Gastrocnemius medialis (tissue), 4 donors: ENCODE results near the gene HNRNPH1. TPM values are rescaled to one million over a fixed set of nuclear protein-coding genes. Genes with fewer than 3 reads are reported as not detected.

Experiments
- ATAC-seq, 2 donors: fragments of 150-250 bp; one replicate each; pipeline ENCODE4 v1.9.1; 2016
- DNase-seq, 2 donors: peaks; one replicate each; pipeline ENCODE4 v3.0.0-alpha.2; 2019
- H3K27ac ChIP-seq, 4 donors: fragments of 200-600 bp; sonication (generic); 1 replicate in 1 of 4; 2 replicates in 3 of 4; pipeline ENCODE4 v1.5.1; 2016 to 2018; ENCODE audit warnings: mild to moderate bottlenecking in 2 of 4, moderate library complexity in 1 of 4
- H3K27me3 ChIP-seq, 3 donors: fragments of 200-600 bp; sonication (generic) in 2 of 3; 1 replicate in 1 of 3; 2 replicates in 2 of 3; pipeline versions ENCODE4 v1.5.1 to v1.6.0; 2016 to 2019; ENCODE audit warnings: mild to moderate bottlenecking in 1 of 3, moderate library complexity in 1 of 3
- H3K36me3 ChIP-seq, 2 donors: fragments of 200-600 bp; sonication (generic) in 1 of 2; one replicate each; pipeline ENCODE4 v1.5.1; 2017 to 2018
- H3K4me1 ChIP-seq, 2 donors: fragments of 200-600 bp; sonication (generic) in 1 of 2; one replicate each; pipeline ENCODE4 v1.5.1; 2016 to 2017; ENCODE audit warnings: mild to moderate bottlenecking in 2 of 2
- H3K4me3 ChIP-seq, 4 donors: fragments of 200-600 bp; sonication (generic) in 3 of 4; 1 replicate in 1 of 4; 2 replicates in 3 of 4; pipeline ENCODE4 v1.5.1; 2016 to 2019; ENCODE audit warnings: mild to moderate bottlenecking in 2 of 4
- H3K9me3 ChIP-seq, 3 donors: fragments of 200-600 bp; sonication (generic) in 2 of 3; 1 replicate in 1 of 3; 2 replicates in 2 of 3; pipeline ENCODE4 v1.5.1; 2016 to 2019
- POLR2A ChIP-seq, 2 donors: fragments of 450-650 bp; IDR thresholded peaks; one replicate each; pipeline ENCODE4 v1.6.1; 2017; ENCODE audit warnings: antibody characterized with exemption in 2 of 2, mild to moderate bottlenecking in 2 of 2, moderate library complexity in 2 of 2
- in situ Hi-C, 4 donors: fragments of 200-750 bp; cut with MboI; loops; one replicate each; pipeline versions ENCODE4 v1.15.0 to v1.8.0; 2017; ENCODE audit warnings: low sequenced_read_pairs in 4 of 4
- intact Hi-C: fragments of 100-400 bp; cut with DNase I; formaldehyde crosslinking; loops from one replicate; pipeline ENCODE4 v1.15.1; 2023; ENCODE audit warnings: low total_unique reads
- total RNA-seq, 4 donors: library from RNA; depleted of rRNA; stranded (reverse); fragments of >200 nt; gene quantifications; one replicate each; pipeline versions ENCODE4 v1.1.0 to v1.2.3, GENCODE V29; 2016
- TF ChIP-seq, protein P1 (sequence below), 5 experiments: fragments of 450-650 bp in 3 of 5; fragments of 200-600 bp in 2 of 5; sonication (generic) in 2 of 5; IDR thresholded peaks in 4 of 5; conservative IDR thresholded peaks in 1 of 5; 1 replicate in 4 of 5; 2 replicates in 1 of 5; pipeline ENCODE4 v1.5.1; 2016 to 2019; ENCODE audit warnings: antibody characterized with exemption in 5 of 5, mild to moderate bottlenecking in 3 of 5, moderate library complexity in 3 of 5

The HNRNPH1 gene
- total RNA-seq, 4 donors from 2014 or later, result 72.4 to 209 (median 157) TPM

DNA sequence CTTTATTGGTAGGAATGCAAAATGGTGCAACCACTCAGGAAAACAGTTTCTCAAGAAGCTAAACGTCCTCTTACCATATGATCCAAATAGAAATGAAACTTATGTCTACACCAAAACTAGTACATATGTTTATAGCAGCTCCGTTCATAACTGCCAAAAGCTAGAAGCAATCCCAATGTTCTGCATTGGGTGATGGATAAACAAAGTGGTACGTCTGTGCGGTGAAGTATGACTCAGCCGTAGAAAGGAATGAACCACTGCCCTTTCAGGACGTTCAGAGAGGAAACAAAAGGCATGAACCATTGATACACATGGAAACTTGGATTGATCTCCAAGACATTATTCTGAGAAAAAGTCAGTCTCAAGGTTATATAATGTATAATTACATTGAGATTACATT lies 27.6 kb downstream of the HNRNPH1 start:
- Histone ChIP-seq H3K27ac (no peak overlapping the region), H3K4me3 (no peak overlapping the region), H3K36me3 (peaks cover 2 to 90% of the 10 kb centered on the region in 2 donors), H3K4me1 (no peaks in the 10 kb centered on the region), H3K9me3 (no peaks in the 10 kb centered on the region), H3K27me3 (no peaks in the 10 kb centered on the region)
- in situ Hi-C loops (no loop called here), intact Hi-C loops (no loop called here)
- DNase-seq (no peak), ATAC-seq (no peak)
- TF ChIP-seq, protein P1, sequence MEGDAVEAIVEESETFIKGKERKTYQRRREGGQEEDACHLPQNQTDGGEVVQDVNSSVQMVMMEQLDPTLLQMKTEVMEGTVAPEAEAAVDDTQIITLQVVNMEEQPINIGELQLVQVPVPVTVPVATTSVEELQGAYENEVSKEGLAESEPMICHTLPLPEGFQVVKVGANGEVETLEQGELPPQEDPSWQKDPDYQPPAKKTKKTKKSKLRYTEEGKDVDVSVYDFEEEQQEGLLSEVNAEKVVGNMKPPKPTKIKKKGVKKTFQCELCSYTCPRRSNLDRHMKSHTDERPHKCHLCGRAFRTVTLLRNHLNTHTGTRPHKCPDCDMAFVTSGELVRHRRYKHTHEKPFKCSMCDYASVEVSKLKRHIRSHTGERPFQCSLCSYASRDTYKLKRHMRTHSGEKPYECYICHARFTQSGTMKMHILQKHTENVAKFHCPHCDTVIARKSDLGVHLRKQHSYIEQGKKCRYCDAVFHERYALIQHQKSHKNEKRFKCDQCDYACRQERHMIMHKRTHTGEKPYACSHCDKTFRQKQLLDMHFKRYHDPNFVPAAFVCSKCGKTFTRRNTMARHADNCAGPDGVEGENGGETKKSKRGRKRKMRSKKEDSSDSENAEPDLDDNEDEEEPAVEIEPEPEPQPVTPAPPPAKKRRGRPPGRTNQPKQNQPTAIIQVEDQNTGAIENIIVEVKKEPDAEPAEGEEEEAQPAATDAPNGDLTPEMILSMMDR (IDR thresholded peaks at IDR 0.05 in 4 of 5, conservative IDR thresholded peaks at IDR 0.05 in 1 of 5), result no peak
- no peak for TF ChIP-seq POLR2A (IDR thresholded peaks at IDR 0.05)

DNA sequence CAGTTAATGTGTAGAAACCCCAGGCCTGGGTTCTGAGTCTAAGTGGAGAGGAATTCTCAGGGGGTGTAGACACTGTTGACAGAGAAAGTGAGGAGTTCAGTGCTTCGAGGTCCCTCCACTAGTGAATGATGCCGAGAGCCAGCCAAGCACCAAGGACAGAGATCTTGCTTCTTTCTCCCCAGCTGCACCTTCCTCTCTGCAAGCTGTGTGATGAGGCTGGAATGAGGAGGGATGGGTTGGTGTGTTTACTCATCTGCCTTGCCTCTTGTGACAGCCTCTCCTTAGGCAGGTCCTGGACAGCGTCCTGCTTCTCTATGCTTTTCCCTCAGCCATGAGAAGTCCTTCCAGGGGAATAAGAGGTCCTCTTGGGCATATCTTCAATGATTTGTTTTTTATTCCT lies 35.3 kb downstream of the HNRNPH1 start:
- H3K27ac ChIP-seq, result no peak overlapping the region
- no peaks in the 10 kb centered on the region for H3K27me3 ChIP-seq
- H3K9me3 ChIP-seq, result no peaks in the 10 kb centered on the region
- no peak overlapping the region for H3K4me3 ChIP-seq
- intact Hi-C loops (no loop called here), in situ Hi-C loops (no loop called here)
- no peak for TF ChIP-seq POLR2A (IDR thresholded peaks at IDR 0.05)
- TF ChIP-seq, protein P1 (IDR thresholded peaks at IDR 0.05 in 4 of 5, conservative IDR thresholded peaks at IDR 0.05 in 1 of 5), result no peak
- no peaks in the 10 kb centered on the region for H3K4me1 ChIP-seq
- peaks cover 0 to 82% of the 10 kb centered on the region in 2 donors for H3K36me3 ChIP-seq
- no peak for DNase-seq
- no peak for ATAC-seq

DNA sequence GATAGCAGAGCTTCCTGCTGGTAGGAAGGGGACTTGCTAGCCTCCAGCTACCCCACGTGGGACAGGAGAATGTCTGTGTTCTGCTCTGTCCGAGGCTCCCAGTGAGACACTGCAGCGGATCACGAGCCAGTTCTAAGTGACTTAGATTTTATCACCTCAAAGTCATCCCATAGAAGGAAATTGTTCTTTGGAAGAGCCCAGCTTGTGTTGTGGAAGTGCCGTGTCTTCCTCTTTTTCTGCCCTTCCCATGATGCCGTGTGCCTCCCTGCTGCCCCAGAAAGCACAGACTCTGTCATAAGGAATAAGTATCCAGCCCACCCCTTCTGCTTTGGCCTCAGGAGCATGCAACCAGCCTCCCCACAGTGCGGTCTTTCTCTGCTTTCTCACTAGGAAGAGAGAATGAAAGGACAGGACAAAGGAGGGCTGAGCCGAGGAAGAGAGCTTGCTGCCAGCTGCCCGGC lies 37.5 kb downstream of the HNRNPH1 start:
- peaks cover 2 to 78% of the 10 kb centered on the region in 2 donors for H3K36me3 ChIP-seq

DNA sequence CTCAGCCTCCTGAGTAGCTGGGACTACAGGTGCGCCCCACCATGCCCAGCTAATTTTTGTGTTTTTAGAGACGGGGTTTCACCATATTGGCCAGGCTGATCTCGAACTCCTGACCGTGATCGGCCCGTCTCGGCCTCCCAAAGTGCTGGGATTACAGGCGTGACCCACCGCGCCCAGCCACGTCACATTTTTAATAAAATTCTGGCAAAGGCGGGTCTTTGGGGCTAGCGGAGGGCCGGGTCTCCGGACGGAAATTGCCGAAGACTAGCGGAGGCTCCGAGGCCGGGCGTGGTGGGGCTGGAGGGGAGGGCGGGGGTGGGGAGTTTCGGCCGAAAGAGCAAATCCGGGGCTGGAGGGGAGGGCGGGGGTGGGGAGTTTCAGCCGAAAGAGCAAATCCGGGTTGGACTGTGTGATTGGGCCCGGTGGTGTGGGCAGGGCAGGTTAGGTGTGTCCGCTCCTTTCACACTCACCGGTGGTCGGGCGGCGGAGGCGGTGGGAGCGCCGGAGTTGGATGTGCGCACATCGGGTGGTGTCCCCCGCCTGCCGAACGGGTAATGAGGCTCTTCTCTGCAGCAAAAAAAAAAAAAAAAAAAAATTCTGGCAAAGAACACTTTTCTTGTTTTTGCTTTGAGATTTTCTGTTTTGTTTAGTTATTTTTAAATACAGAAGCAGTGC lies 46.0 kb downstream of the HNRNPH1 start:
- ATAC-seq (no peak), DNase-seq (no peak)
- H3K36me3 ChIP-seq, result peaks cover 2 to 47% of the 10 kb centered on the region in 2 donors
- intact Hi-C loops (no loop called here), in situ Hi-C loops (no loop called here)
- TF ChIP-seq, protein P1 (IDR thresholded peaks at IDR 0.05 in 4 of 5, conservative IDR thresholded peaks at IDR 0.05 in 1 of 5), result no peak
- no peak for TF ChIP-seq POLR2A (IDR thresholded peaks at IDR 0.05)
- H3K4me3 ChIP-seq, result no peak overlapping the region
- no peaks in the 10 kb centered on the region for H3K4me1 ChIP-seq
- no peak overlapping the region for H3K27ac ChIP-seq
- H3K9me3 ChIP-seq, result no peaks in the 10 kb centered on the region
- H3K27me3 ChIP-seq, result no peaks in the 10 kb centered on the region

More for the DNA sequence above, 37.5 kb downstream of the HNRNPH1 start:
- Histone ChIP-seq H3K9me3 (no peaks in the 10 kb centered on the region), H3K27ac (no peak overlapping the region), H3K27me3 (no peaks in the 10 kb centered on the region), H3K4me1 (no peaks in the 10 kb centered on the region), H3K4me3 (no peak overlapping the region)
- in situ Hi-C loops, result no loop called here
- TF ChIP-seq, protein P1 (IDR thresholded peaks at IDR 0.05 in 4 of 5, conservative IDR thresholded peaks at IDR 0.05 in 1 of 5), result no peak
- TF ChIP-seq POLR2A (IDR thresholded peaks at IDR 0.05), result no peak
- intact Hi-C loops, result no loop called here
- no peak for DNase-seq
- ATAC-seq, result no peak
